ENCODE data around the gene GSK3B. TPM values are rescaled to one million over a fixed set of nuclear protein-coding genes. Genes with fewer than 3 reads are reported as not detected.

Gene GSK3B
- total RNA-seq, 1 donor from 2014 or later: 34.1 TPM

- Mint-ChIP-seq H3K4me3 (no peak overlapping the region), H3K27ac (no peak overlapping the region), H3K9me3 (no peaks in the 10 kb centered on the region), H3K4me1 (ENCODE audit: low read depth) (peaks cover 8% of the 10 kb centered on the region), H3K36me3 (ENCODE audit: low read depth) (peaks cover 10% of the 10 kb centered on the region), H3K27me3 (ENCODE audit: insufficient read depth) (no peaks in the 10 kb centered on the region)
- intact Hi-C loops (cut with micrococcal nuclease): no loop called here
- DNase-seq (ENCODE audit: low spot score): no peak
Observed at GRCh38 chr3:119974656-119975055, 119.6 kb downstream of the GSK3B start.

DNA sequence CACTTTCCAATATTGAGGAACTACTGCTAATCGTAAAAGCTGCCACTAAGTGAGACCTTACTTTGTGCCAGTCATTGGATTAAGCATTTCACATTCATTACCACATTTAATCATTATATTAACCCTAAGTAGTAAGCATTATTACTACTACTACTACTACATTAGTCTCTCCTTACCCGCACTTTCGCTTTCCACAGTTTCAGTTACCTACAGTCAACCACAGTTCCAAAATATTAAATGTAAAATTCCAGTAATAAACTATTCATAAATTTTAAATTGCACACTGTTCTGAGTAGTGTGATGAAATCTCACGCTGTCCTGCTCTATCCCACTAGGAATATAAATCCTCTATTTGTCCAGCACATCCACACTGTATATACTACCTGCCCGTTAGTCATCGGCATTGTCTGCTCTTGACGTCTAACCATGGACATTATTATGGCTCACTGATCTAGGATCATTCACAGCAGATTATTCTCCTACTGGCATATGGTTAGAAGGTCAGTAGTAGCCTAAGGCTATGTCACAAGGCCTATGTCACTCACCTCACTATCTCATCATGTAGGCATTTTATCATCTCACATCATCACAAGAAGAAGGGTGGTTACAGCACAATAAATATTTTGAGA is 121.1 kb downstream of the GSK3B start:
- no peaks in the 10 kb centered on the region for H3K9me3 Mint-ChIP-seq
- H3K36me3 Mint-ChIP-seq (ENCODE audit: low read depth): peaks cover 4% of the 10 kb centered on the region
- peaks cover 8% of the 10 kb centered on the region for H3K4me1 Mint-ChIP-seq (ENCODE audit: low read depth)
- no peak overlapping the region for H3K4me3 Mint-ChIP-seq
- H3K27me3 Mint-ChIP-seq (ENCODE audit: insufficient read depth): no peaks in the 10 kb centered on the region
- no peak for DNase-seq (ENCODE audit: low spot score)
- H3K27ac Mint-ChIP-seq: no peak overlapping the region
- intact Hi-C loops (cut with micrococcal nuclease): no loop called here

DNA sequence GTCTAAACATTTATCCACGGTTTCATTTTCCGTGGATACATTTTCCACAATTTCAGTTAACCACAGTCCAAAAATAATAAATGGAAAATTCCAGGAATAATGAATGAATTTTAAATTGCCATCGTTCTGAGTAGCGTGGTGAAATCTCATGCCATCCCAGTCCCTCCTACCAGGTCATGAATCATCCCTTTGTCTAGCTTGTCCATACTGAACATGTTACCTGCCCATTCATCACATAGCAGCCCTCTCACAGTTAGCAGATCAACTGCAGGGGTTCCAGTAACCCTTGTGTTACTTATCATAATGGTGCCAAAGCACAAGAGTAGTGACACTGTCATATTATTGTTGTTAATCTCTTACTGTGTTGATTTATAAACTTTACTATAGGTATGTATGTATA is 124.5 kb downstream of the GSK3B start:
- H3K36me3 Mint-ChIP-seq (ENCODE audit: low read depth): peaks cover 4% of the 10 kb centered on the region
- no peak for DNase-seq (ENCODE audit: low spot score)
- no peak overlapping the region for H3K4me3 Mint-ChIP-seq
- H3K27ac Mint-ChIP-seq: no peak overlapping the region
- no peaks in the 10 kb centered on the region for H3K27me3 Mint-ChIP-seq (ENCODE audit: insufficient read depth)
- intact Hi-C loops (cut with micrococcal nuclease): no loop called here
- no peaks in the 10 kb centered on the region for H3K4me1 Mint-ChIP-seq (ENCODE audit: low read depth)
- no peaks in the 10 kb centered on the region for H3K9me3 Mint-ChIP-seq

DNA sequence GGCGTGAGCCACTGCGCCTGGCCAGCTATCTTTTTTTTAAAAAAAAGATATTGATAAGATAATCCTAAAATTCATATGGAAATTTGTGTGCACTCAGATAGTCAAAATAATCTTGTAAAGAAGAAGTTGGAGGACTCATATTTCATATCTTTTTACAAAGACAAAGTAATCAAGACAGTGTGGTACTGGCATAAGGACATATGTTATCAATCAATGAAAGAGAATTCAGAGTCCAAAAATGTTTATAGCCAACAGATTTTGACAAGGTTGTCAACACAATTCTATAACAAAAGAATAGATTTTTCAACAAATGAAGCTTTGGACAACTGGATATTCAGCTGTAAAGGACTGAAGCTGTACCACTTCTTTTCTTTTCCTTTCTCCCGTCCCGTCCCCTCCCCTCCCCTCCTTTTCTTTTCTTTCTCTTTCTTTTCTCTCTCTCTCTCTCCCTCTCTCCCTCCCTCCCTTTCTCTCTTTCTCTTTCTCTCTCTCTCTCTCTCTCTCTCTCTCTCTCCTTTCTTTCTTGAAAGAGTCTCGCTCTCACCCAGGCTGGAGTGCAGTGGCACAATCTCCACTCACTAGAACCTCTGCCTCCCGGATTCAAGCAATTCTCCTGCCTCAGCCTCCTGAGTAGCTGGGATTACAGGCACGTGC is 126.8 kb downstream of the GSK3B start:
- Mint-ChIP-seq H3K4me3 (no peak overlapping the region), H3K4me1 (ENCODE audit: low read depth) (no peaks in the 10 kb centered on the region), H3K27me3 (ENCODE audit: insufficient read depth) (no peaks in the 10 kb centered on the region), H3K36me3 (ENCODE audit: low read depth) (peaks cover 6% of the 10 kb centered on the region), H3K9me3 (peaks cover 5% of the 10 kb centered on the region), H3K27ac (no peak overlapping the region)
- no peak for DNase-seq (ENCODE audit: low spot score)
- intact Hi-C loops (cut with micrococcal nuclease): no loop called here

- peaks cover 7% of the 10 kb centered on the region for H3K36me3 Mint-ChIP-seq (ENCODE audit: low read depth)
- H3K4me1 Mint-ChIP-seq (ENCODE audit: low read depth): no peaks in the 10 kb centered on the region
- intact Hi-C loops (cut with micrococcal nuclease): no loop called here
- DNase-seq (ENCODE audit: low spot score): no peak
- H3K4me3 Mint-ChIP-seq: no peak overlapping the region
- no peaks in the 10 kb centered on the region for H3K27me3 Mint-ChIP-seq (ENCODE audit: insufficient read depth)
- no peak overlapping the region for H3K27ac Mint-ChIP-seq
- peaks cover 5% of the 10 kb centered on the region for H3K9me3 Mint-ChIP-seq
Observed at GRCh38 chr3:119965692-119966091, 128.6 kb downstream of the GSK3B start.

GRCh38 chr3:119964294-119964693 is 130.0 kb downstream of the GSK3B start:
- intact Hi-C loops (cut with micrococcal nuclease): no loop called here
- Mint-ChIP-seq H3K27me3 (ENCODE audit: insufficient read depth) (no peaks in the 10 kb centered on the region), H3K4me3 (no peak overlapping the region), H3K4me1 (ENCODE audit: low read depth) (no peaks in the 10 kb centered on the region), H3K36me3 (ENCODE audit: low read depth) (peaks cover 8% of the 10 kb centered on the region), H3K9me3 (peaks cover 5% of the 10 kb centered on the region), H3K27ac (no peak overlapping the region)
- DNase-seq (ENCODE audit: low spot score): no peak

- Mint-ChIP-seq H3K4me3 (no peak overlapping the region), H3K4me1 (ENCODE audit: low read depth) (no peaks in the 10 kb centered on the region), H3K27me3 (ENCODE audit: insufficient read depth) (no peaks in the 10 kb centered on the region), H3K27ac (no peak overlapping the region), H3K9me3 (no peaks in the 10 kb centered on the region), H3K36me3 (ENCODE audit: low read depth) (peaks cover 3% of the 10 kb centered on the region)
- DNase-seq (ENCODE audit: low spot score): no peak
- intact Hi-C loops (cut with micrococcal nuclease): no loop called here
Observed at GRCh38 chr3:119955972-119956371, 138.3 kb downstream of the GSK3B start.

- intact Hi-C loops (cut with micrococcal nuclease): no loop called here
- H3K36me3 Mint-ChIP-seq (ENCODE audit: low read depth): no peaks in the 10 kb centered on the region
- no peaks in the 10 kb centered on the region for H3K27me3 Mint-ChIP-seq (ENCODE audit: insufficient read depth)
- no peak overlapping the region for H3K27ac Mint-ChIP-seq
- no peaks in the 10 kb centered on the region for H3K9me3 Mint-ChIP-seq
- no peak for DNase-seq (ENCODE audit: low spot score)
- H3K4me1 Mint-ChIP-seq (ENCODE audit: low read depth): no peaks in the 10 kb centered on the region
- no peak overlapping the region for H3K4me3 Mint-ChIP-seq
Observed at GRCh38 chr3:119950666-119951325, 143.5 kb downstream of the GSK3B start.

- DNase-seq (ENCODE audit: low spot score): no peak
- H3K36me3 Mint-ChIP-seq (ENCODE audit: low read depth): peaks cover 7% of the 10 kb centered on the region
- H3K9me3 Mint-ChIP-seq: no peaks in the 10 kb centered on the region
- H3K27me3 Mint-ChIP-seq (ENCODE audit: insufficient read depth): no peaks in the 10 kb centered on the region
- no peak overlapping the region for H3K4me3 Mint-ChIP-seq
- no peak overlapping the region for H3K27ac Mint-ChIP-seq
- intact Hi-C loops (cut with micrococcal nuclease): no loop called here
- H3K4me1 Mint-ChIP-seq (ENCODE audit: low read depth): peaks cover 16% of the 10 kb centered on the region
Observed at GRCh38 chr3:119945291-119945690, 149.0 kb downstream of the GSK3B start.

DNA sequence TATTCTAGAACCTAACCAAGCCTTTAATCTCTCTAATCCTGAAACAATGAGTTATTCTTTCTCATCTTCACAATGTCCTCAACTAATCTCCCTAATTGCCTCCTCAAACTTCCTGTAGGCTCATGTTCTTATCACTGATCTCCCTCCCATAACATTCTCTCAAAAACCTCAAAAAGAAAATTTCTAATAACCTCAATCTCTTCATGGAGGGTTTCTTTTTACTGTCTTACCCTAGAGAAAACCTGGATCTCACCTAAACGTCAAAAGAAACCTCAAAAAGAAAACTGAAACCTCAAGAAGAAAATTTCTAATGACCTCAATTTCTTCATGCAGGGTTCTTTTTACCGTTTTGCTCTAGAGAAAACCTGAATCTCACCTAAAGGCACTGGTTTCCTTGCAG is 150.2 kb downstream of the GSK3B start:
- H3K27me3 Mint-ChIP-seq (ENCODE audit: insufficient read depth): no peaks in the 10 kb centered on the region
- intact Hi-C loops (cut with micrococcal nuclease): no loop called here
- H3K9me3 Mint-ChIP-seq: no peaks in the 10 kb centered on the region

DNA sequence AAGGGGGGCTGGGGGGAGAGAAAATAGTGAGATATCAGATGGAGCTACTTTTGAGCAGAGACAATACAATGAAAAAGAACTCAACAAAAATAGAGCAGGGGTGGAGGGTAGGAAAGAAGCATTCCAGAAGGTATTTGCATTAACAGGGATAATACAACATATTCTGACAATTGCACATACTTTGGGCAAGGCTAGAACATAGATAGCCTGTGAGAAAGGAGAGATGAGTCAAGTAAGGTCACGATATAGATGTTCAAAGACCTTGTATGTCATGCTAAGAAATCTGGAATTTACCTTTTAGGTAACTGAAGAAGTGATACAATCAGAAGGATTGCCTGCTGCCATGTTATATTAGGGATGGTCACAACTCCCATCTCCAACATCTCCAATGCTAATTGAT is 155.2 kb downstream of the GSK3B start:
- H3K4me3 Mint-ChIP-seq: no peak overlapping the region
- no peak overlapping the region for H3K27ac Mint-ChIP-seq
- no peaks in the 10 kb centered on the region for H3K9me3 Mint-ChIP-seq
- H3K27me3 Mint-ChIP-seq (ENCODE audit: insufficient read depth): peaks cover 5% of the 10 kb centered on the region
- peaks cover 7% of the 10 kb centered on the region for H3K36me3 Mint-ChIP-seq (ENCODE audit: low read depth)
- no peak for DNase-seq (ENCODE audit: low spot score)
- intact Hi-C loops (cut with micrococcal nuclease): no loop called here
- peaks cover 26% of the 10 kb centered on the region for H3K4me1 Mint-ChIP-seq (ENCODE audit: low read depth)

More for the DNA sequence above, 150.2 kb downstream of the GSK3B start:
- peaks cover 7% of the 10 kb centered on the region for H3K36me3 Mint-ChIP-seq (ENCODE audit: low read depth)
- DNase-seq (ENCODE audit: low spot score): no peak
- peaks cover 16% of the 10 kb centered on the region for H3K4me1 Mint-ChIP-seq (ENCODE audit: low read depth)
- H3K4me3 Mint-ChIP-seq: no peak overlapping the region
- no peak overlapping the region for H3K27ac Mint-ChIP-seq

DNA sequence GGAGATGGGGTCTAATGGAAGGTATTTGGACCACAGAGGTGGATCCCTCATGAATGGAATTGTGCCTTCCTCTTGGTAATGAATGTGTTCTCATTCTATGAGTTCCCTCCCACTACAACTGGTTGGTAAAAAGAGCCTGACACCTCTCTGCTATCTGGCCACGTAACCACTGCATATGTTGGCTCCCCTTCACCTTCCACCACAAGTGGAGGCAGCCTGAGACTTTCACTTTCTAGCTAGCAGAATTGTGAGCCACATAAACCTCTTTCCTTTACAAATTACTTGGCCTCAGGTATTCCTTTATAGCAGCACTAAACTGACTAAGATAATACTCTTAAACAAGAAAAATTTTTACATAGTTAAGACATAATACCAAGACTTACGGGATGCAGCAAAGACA is 157.0 kb downstream of the GSK3B start:
- peaks cover 6% of the 10 kb centered on the region for H3K36me3 Mint-ChIP-seq (ENCODE audit: low read depth)

DNA sequence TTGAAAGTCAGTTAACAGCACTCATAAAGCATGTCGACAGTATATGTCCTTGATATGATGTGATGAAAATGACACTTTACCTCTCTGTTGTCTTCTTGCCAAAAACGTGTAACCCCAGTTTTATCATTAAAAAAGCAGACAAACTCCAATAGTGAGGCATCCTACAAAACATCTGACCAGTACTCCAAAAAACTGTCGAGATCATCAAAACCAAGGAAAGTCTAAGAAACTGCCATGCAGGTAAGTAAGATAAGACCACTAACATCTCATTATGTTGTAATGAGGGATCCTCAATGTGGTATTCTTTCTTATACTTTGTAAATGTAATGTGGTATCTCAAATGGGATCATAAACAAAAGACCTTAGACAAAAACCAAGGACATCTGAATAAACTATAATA is 160.0 kb downstream of the GSK3B start:
- Mint-ChIP-seq H3K4me1 (ENCODE audit: low read depth) (peaks cover 18% of the 10 kb centered on the region), H3K4me3 (no peak overlapping the region), H3K36me3 (ENCODE audit: low read depth) (peaks cover 3% of the 10 kb centered on the region), H3K9me3 (no peaks in the 10 kb centered on the region), H3K27ac (no peak overlapping the region), H3K27me3 (ENCODE audit: insufficient read depth) (peaks cover 5% of the 10 kb centered on the region)
- no peak for DNase-seq (ENCODE audit: low spot score)
- intact Hi-C loops (cut with micrococcal nuclease): no loop called here

More for the DNA sequence above, 157.0 kb downstream of the GSK3B start:
- DNase-seq (ENCODE audit: low spot score): peak; percentile 22
- peak overlapping the region; percentile 42 for H3K27ac Mint-ChIP-seq
- peaks cover 5% of the 10 kb centered on the region for H3K27me3 Mint-ChIP-seq (ENCODE audit: insufficient read depth)
- intact Hi-C loops (cut with micrococcal nuclease): loop anchor here (1.0 kb wide), 2 partner anchors 25 to 156 kb away; no protein-coding TSS in a partner anchor
- peak overlapping the region; percentile 8 for H3K4me3 Mint-ChIP-seq
- no peaks in the 10 kb centered on the region for H3K9me3 Mint-ChIP-seq
- H3K4me1 Mint-ChIP-seq (ENCODE audit: low read depth): peaks cover 18% of the 10 kb centered on the region

Data from activated T-helper 1 cell treated with anti-CD3 and anti-CD28 coated beads, Interleukin-12 subunit alpha, Interleukin-12 subunit beta, Interleukin-2, Interleukin-4 antibody, amounts not matched to agents 30 ng/mL and 10 ng/mL and 1 ng/mL, durations not matched to agents 14 hours and 24 hours and 36 hours (primary cell).